Right cardiac atrium (tissue), 5 donors: Measurements from ENCODE around the gene TRIP11. TPM values are rescaled to one million over a fixed set of nuclear protein-coding genes. Genes with fewer than 3 reads are reported as not detected.
A peak's percentile ranks its signal among the peaks of the same experiment; 100 is the strongest.

Experiments
- ATAC-seq, 2 donors: fragments of 200-7000 bp; cut with Tn5 transposase; one replicate each; pipeline versions ENCODE4 v1.8.0 to v1.9.1; 2020; ENCODE audit warnings: moderate library complexity in 2 of 2, mild to moderate bottlenecking in 1 of 2
- DNase-seq, 3 donors: peaks; one replicate each; pipeline ENCODE4 v3.0.0-alpha.2; 2020
- H3K27ac ChIP-seq: one replicate; pipeline ENCODE4 v1.5.1; 2013; ENCODE audit warnings: mild to moderate bottlenecking, low read length, control low read depth, moderate library complexity
- H3K27me3 ChIP-seq: one replicate; pipeline ENCODE4 v1.6.1; 2013; ENCODE audit not compliant: control insufficient read depth, insufficient read depth
- H3K4me1 ChIP-seq: one replicate; pipeline ENCODE4 v1.6.1; 2013; ENCODE audit warnings: low read length; ENCODE audit not compliant: control insufficient read depth, insufficient read depth
- H3K4me3 ChIP-seq: one replicate; pipeline ENCODE4 v1.5.1; 2013; ENCODE audit warnings: low read length, control low read depth
- H3K9me3 ChIP-seq: one replicate; pipeline ENCODE4 v1.6.1; 2013; ENCODE audit warnings: low read length; ENCODE audit not compliant: control insufficient read depth
- WGBS: extraction: QIAGEN DNeasy Blood & Tissue Kit; methylation state at CpG from one replicate; pipeline ENCODE4 v1.1.7; 2013; 5-methylcytosine and 5-hydroxymethylcytosine counted together
- intact Hi-C, 4 donors: fragments of 100-400 bp; cut with DNase I; formaldehyde crosslinking; loops; one replicate each; pipeline versions ENCODE4 v1.11.0 to v1.14.0; 2022 to 2023
- polyA plus RNA-seq: library from polyadenylated mRNA; stranded (reverse); fragments of 200-250 nt; gene quantifications from one replicate; pipeline ENCODE4 v1.2.3, GENCODE V29; 2013
- total RNA-seq, 4 donors: library from RNA; stranded (reverse); fragmentation: NEBNext Ultra II Directional; extraction: Animal tissue kit (Norgen Biotek cat#: 25700); gene quantifications; one replicate each; pipeline ENCODE4 v1.2.1, GENCODE V29; 2021
- donor health status: healthy with polysubstance abuse.
- donor health status: DM: no; HTN: yes; CAD: no.
- donor health status: DM: no; HTN: no; CAD: no.
- donor health status: DM: no; HTN: yes; CAD: no; lungs with severe emphysema.
- donor health status: DM: yes; HTN: yes; CAD: no.

The TRIP11 gene
- total and polyA plus RNA-seq, 5 donors: 6.9 to 61.1 (median 52.6) TPM

DNA sequence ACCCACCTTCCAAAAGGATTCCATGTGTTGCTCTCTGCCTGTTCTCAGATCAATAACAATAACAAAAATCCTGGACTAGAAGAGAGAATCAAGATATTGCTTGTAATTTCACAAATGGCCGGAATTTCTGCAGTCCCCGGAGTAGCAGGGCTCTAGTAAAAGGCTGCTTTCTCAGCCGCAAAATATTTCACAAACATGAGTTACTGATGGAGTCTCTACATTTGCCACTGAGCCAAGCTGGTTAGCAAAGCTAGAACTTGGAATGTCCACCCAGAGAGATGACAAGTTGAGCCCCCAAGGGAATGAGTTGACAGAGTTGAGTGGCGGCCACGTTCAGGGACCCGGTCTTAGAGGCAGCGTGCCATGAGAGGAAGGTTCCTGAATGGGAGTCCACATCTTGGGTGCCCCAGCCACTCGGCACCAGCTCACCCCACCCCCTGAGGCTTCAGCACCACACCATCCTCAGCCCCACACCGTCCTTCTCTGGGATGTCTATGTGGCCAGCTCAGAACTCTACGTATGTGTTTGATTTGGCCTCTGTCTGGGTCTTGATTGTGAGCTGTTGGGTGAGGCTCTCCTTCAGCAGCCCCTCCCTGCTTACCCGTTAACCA is 108.3 kb downstream of the TRIP11 start:
- ATAC-seq (peak; percentile 83 to 88), DNase-seq (peak; percentile 59 to 85 (median 74))
- Histone ChIP-seq H3K4me3 (no peak overlapping the region), H3K4me1 (peaks cover 2% of the 10 kb centered on the region), H3K9me3 (no peaks in the 10 kb centered on the region), H3K27ac (peak overlapping the region; percentile 14), H3K27me3 (no peaks in the 10 kb centered on the region)
- intact Hi-C loops: no loop called here
- 66% methylated on average over 11 of the region's 11 CpGs for WGBS

- no peak overlapping the region for H3K27ac ChIP-seq
- no peak for ATAC-seq
- no peak for DNase-seq
- no peak overlapping the region for H3K4me3 ChIP-seq
- H3K27me3 ChIP-seq: no peaks in the 10 kb centered on the region
- WGBS: 69% methylated on average over 3 of the region's 3 CpGs
- H3K9me3 ChIP-seq: no peaks in the 10 kb centered on the region
- peaks cover 10% of the 10 kb centered on the region for H3K4me1 ChIP-seq
- intact Hi-C loops: no loop called here
Observed at GRCh38 chr14:91929700-91930099, 110.2 kb downstream of the TRIP11 start.

- Histone ChIP-seq H3K4me1 (peaks cover 10% of the 10 kb centered on the region), H3K4me3 (no peak overlapping the region), H3K27ac (no peak overlapping the region), H3K9me3 (no peaks in the 10 kb centered on the region), H3K27me3 (no peaks in the 10 kb centered on the region)
- DNase-seq (peak in 1 of 3 donors; percentile 57), ATAC-seq (peak in 1 of 2 donors; percentile 18)
- WGBS: 73% methylated on average over 5 of the region's 5 CpGs
- intact Hi-C loops: no loop called here
Observed at GRCh38 chr14:91927800-91928199, 112.1 kb downstream of the TRIP11 start.

GRCh38 chr14:91927191-91927590 is 112.7 kb downstream of the TRIP11 start:
- Histone ChIP-seq H3K27ac (no peak overlapping the region), H3K4me3 (no peak overlapping the region), H3K4me1 (peaks cover 10% of the 10 kb centered on the region), H3K27me3 (no peaks in the 10 kb centered on the region), H3K9me3 (no peaks in the 10 kb centered on the region)
- DNase-seq: no peak
- no peak for ATAC-seq
- WGBS: 62% methylated on average over 3 of the region's 3 CpGs
- intact Hi-C loops: no loop called here

- no peaks in the 10 kb centered on the region for H3K9me3 ChIP-seq
- no peaks in the 10 kb centered on the region for H3K27me3 ChIP-seq
- ATAC-seq: no peak
- peak overlapping the region; percentile 42 for H3K27ac ChIP-seq
- WGBS: 74% methylated on average over 17 of the region's 17 CpGs
- H3K4me3 ChIP-seq: no peak overlapping the region
- H3K4me1 ChIP-seq: peaks cover 10% of the 10 kb centered on the region
- DNase-seq: no peak
- intact Hi-C loops: no loop called here
Observed at GRCh38 chr14:91926131-91926890, 113.5 kb downstream of the TRIP11 start.

- intact Hi-C loops: no loop called here
- DNase-seq: peak in 1 of 3 donors; percentile 55
- Histone ChIP-seq H3K4me1 (peaks cover 10% of the 10 kb centered on the region), H3K27ac (peak overlapping the region; percentile 21), H3K27me3 (no peaks in the 10 kb centered on the region), H3K4me3 (no peak overlapping the region), H3K9me3 (no peaks in the 10 kb centered on the region)
- 81% methylated on average over 10 of the region's 10 CpGs for WGBS
- no peak for ATAC-seq
Observed at GRCh38 chr14:91925727-91926121, 114.1 kb downstream of the TRIP11 start.

GRCh38 chr14:91925001-91925726 is 114.7 kb downstream of the TRIP11 start:
- Histone ChIP-seq H3K27me3 (no peaks in the 10 kb centered on the region), H3K9me3 (no peaks in the 10 kb centered on the region), H3K27ac (peak overlapping the region; percentile 21), H3K4me3 (no peak overlapping the region), H3K4me1 (peaks cover 14% of the 10 kb centered on the region)
- peak; percentile 56 to 90 (median 88) for DNase-seq
- peak; percentile 65 to 79 for ATAC-seq
- intact Hi-C loops: no loop called here
- WGBS: 35% methylated on average over 13 of the region's 13 CpGs

DNA sequence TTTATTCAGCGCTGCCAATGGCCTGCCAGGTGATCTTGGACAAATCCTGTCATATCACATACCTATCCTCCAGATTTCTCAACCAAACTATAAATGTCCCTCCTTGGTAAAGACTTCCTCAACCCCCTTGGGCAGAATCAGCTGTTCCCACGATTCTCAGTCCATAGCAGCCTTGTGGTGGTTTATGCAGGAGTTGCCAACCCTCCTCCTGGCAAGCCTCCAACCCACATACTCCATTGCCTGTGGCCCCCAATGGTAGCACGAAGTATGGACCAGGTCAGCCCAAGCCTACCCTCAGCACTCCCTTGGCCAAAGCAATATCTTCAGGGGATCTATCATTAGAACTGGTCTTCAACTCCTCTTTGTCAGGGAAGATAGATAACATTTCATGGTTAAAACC is 119.3 kb downstream of the TRIP11 start:
- peaks cover 8% of the 10 kb centered on the region for H3K4me1 ChIP-seq
- intact Hi-C loops: no loop called here
- no peak for DNase-seq

GRCh38 chr14:91919814-91920213 is 120.0 kb downstream of the TRIP11 start:
- H3K27me3 ChIP-seq: no peaks in the 10 kb centered on the region
- H3K4me1 ChIP-seq: peaks cover 6% of the 10 kb centered on the region
- ATAC-seq (peak; percentile 80 to 84), DNase-seq (peak; percentile 62 to 84 (median 81))
- WGBS: 36% methylated on average over 4 of the region's 4 CpGs
- intact Hi-C loops: no loop called here
- no peaks in the 10 kb centered on the region for H3K9me3 ChIP-seq
- H3K27ac ChIP-seq: peak overlapping the region; percentile 50
- H3K4me3 ChIP-seq: no peak overlapping the region

More for the DNA sequence above, 119.3 kb downstream of the TRIP11 start:
- peak overlapping the region; percentile 8 for H3K27ac ChIP-seq
- no peaks in the 10 kb centered on the region for H3K27me3 ChIP-seq
- 60% methylated on average over 3 of the region's 3 CpGs for WGBS
- H3K4me3 ChIP-seq: no peak overlapping the region
- no peaks in the 10 kb centered on the region for H3K9me3 ChIP-seq
- no peak for ATAC-seq

- DNase-seq: peak in 1 of 3 donors; percentile 71
- Histone ChIP-seq H3K4me3 (no peak overlapping the region), H3K9me3 (no peaks in the 10 kb centered on the region), H3K27ac (peak overlapping the region; percentile 89), H3K4me1 (peaks cover 6% of the 10 kb centered on the region), H3K27me3 (no peaks in the 10 kb centered on the region)
- ATAC-seq: peak in 1 of 2 donors; percentile 73
- intact Hi-C loops: no loop called here
- WGBS: 52% methylated on average over 5 of the region's 5 CpGs
Observed at GRCh38 chr14:91918186-91918883, 121.5 kb downstream of the TRIP11 start.
